ENCODE data around the gene TEX10.

The TEX10 gene

DNA sequence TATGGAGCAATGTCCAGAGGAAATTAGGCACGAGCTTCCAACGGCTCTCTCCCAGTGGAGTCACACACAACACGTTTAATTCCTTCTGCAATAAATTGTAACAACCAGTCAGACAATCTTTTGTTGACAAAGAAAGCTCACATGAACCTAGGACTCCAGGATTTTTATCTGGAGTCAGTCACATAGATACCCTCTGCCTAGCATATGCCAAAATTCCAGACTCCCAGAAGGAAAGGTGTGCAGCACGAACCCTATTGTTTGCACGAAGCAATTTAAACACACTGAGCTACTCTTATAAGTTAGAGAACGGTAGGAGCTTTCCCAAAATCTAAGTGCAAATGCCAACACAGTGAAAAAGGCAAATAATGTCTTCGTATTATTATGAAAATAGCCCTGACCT, 67.1 kb downstream of the TEX10 start:
- H3K27ac ChIP-seq (ENCODE audit: low read depth, low read length): no peak overlapping the region
- H3K36me3 ChIP-seq (ENCODE audit: control insufficient read depth, insufficient read depth, low read length): peaks cover 4% of the 10 kb centered on the region; the same call in 1 of the 2 replicates
- H3K9me3 ChIP-seq (ENCODE audit: control insufficient read depth, insufficient read depth, low read length): no peaks in the 10 kb centered on the region

DNA sequence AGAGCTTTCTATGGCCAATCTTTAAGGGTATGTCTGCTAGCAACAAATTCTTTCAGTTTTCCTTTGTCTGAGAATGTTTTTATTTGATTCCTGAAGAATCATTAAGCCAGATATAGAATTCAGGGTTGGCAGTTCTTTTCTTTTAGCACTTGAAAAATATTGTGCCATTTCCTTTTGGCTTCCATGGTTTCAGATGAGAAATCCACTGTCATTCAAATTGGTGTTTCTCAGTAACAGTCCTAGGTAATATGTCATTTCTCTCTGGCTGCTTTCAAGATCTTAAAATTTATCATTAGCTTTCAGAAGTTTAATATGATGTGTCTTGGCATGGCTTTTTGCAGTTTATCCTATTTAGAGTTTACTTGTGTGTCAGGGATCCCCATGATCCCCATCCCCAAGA, 67.7 kb downstream of the TEX10 start:
- H3K27ac ChIP-seq (ENCODE audit: low read depth, low read length): no peak overlapping the region
- no peak overlapping the region for H3K9ac ChIP-seq (ENCODE audit: low read depth, low read length)
- no peaks in the 10 kb centered on the region for H3K9me3 ChIP-seq (ENCODE audit: control insufficient read depth, insufficient read depth, low read length)
- H3K4me3 ChIP-seq (ENCODE audit: low read depth, low read length): no peak overlapping the region
- H3K27me3 ChIP-seq (ENCODE audit: control insufficient read depth, insufficient read depth, low read length): no peaks in the 10 kb centered on the region
- H3K4me1 ChIP-seq (ENCODE audit: control insufficient read depth, insufficient read depth, low read length): peaks cover 5% of the 10 kb centered on the region; the same call in 1 of the 2 replicates
- H3K36me3 ChIP-seq (ENCODE audit: control insufficient read depth, insufficient read depth, low read length): peaks cover 4% of the 10 kb centered on the region; the same call in 1 of the 2 replicates

More for the DNA sequence above, 67.1 kb downstream of the TEX10 start:
- no peaks in the 10 kb centered on the region for H3K27me3 ChIP-seq (ENCODE audit: control insufficient read depth, insufficient read depth, low read length)
- H3K4me3 ChIP-seq (ENCODE audit: low read depth, low read length): no peak overlapping the region
- H3K9ac ChIP-seq (ENCODE audit: low read depth, low read length): no peak overlapping the region
- peaks cover 5% of the 10 kb centered on the region; the same call in 1 of the 2 replicates for H3K4me1 ChIP-seq (ENCODE audit: control insufficient read depth, insufficient read depth, low read length)

DNA sequence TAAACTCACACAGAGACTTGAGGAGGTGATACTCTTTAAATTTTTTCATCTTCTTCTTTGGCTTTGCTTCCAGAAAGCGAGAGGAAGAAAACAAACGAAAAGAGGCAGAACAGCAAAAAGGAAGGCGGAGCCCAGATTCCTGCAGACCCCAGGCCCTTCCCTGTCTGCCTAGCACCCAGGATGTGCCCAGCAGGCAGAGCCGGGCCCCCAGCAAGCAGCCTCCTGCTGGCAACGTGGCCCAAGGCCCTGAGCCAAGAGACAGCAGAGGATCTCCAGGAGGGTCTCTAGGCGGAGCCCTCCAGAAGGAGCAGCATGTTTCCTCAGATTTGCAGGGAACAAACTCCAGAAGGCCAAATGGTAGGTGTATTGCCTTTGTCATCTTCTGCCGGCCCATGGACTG, 68.5 kb downstream of the TEX10 start:
- Histone ChIP-seq H3K4me1 (ENCODE audit: control insufficient read depth, insufficient read depth, low read length) (peaks cover 5% of the 10 kb centered on the region; the same call in 1 of the 2 replicates), H3K4me3 (ENCODE audit: low read depth, low read length) (no peak overlapping the region), H3K27ac (ENCODE audit: low read depth, low read length) (no peak overlapping the region), H3K27me3 (ENCODE audit: control insufficient read depth, insufficient read depth, low read length) (no peaks in the 10 kb centered on the region), H3K9ac (ENCODE audit: low read depth, low read length) (no peak overlapping the region), H3K36me3 (ENCODE audit: control insufficient read depth, insufficient read depth, low read length) (peaks cover 4% of the 10 kb centered on the region; the same call in 1 of the 2 replicates), H3K9me3 (ENCODE audit: control insufficient read depth, insufficient read depth, low read length) (no peaks in the 10 kb centered on the region)

DNA sequence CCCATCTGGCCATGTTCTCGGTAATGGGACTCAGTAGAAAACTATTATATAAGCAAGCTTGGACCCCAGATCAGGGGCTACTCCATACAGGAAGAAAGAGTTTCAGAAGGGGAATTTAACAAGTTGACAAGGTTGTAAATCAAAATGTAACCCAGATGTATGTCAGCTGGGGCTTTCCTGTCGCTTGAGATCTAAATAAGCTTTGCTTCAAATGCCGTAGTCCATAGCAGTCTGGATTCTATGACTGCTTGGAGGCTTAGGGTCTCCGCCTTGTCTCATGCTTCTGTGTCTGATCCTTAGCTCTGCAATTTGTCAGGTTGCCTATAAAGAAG, 70.4 kb downstream of the TEX10 start:
- H3K4me3 ChIP-seq (ENCODE audit: low read depth, low read length): no peak overlapping the region
- H3K36me3 ChIP-seq (ENCODE audit: control insufficient read depth, insufficient read depth, low read length): peaks cover 4% of the 10 kb centered on the region; the same call in 1 of the 2 replicates
- no peak overlapping the region for H3K27ac ChIP-seq (ENCODE audit: low read depth, low read length)
- no peaks in the 10 kb centered on the region for H3K27me3 ChIP-seq (ENCODE audit: control insufficient read depth, insufficient read depth, low read length)
- peaks cover 5% of the 10 kb centered on the region; the same call in 1 of the 2 replicates for H3K4me1 ChIP-seq (ENCODE audit: control insufficient read depth, insufficient read depth, low read length)
- H3K9me3 ChIP-seq (ENCODE audit: control insufficient read depth, insufficient read depth, low read length): no peaks in the 10 kb centered on the region
- no peak overlapping the region for H3K9ac ChIP-seq (ENCODE audit: low read depth, low read length)

DNA sequence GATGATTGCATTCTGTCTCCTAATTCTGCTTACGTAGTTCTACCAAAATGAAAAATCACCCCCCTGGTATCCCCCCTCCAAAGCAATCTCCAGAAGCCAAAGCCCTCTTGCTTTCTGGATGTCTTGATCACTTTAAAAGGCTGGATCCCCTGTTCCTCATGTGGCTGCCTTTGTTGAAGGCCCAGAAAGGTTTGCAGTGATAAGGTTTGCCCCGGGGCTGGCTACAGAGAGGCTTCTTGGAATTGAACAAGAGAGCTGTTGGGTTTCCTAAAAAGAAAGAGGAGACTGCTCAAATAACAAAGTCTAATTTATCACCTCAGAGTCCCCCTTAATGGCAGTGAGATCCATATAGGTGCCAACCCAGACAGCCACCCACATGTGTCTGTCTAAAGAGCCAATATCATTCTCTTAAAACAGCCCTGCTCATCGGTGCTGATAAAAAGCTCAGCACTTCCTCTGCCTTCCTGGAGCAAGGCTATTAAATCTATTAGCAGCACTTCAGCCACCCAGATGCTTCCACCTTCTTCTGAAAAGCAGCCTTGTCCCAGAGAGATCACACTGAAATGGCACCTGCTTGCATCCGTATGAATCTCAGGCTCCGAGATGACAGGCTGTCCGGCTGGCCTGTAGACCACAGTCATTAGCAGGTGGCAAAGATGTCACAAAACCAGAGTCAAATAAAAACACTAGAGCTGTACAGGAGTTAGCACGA, 70.9 kb downstream of the TEX10 start:
- Histone ChIP-seq H3K9me3 (ENCODE audit: control insufficient read depth, insufficient read depth, low read length) (no peaks in the 10 kb centered on the region), H3K9ac (ENCODE audit: low read depth, low read length) (no peak overlapping the region), H3K4me3 (ENCODE audit: low read depth, low read length) (no peak overlapping the region), H3K36me3 (ENCODE audit: control insufficient read depth, insufficient read depth, low read length) (peaks cover 4% of the 10 kb centered on the region; the same call in 1 of the 2 replicates), H3K4me1 (ENCODE audit: control insufficient read depth, insufficient read depth, low read length) (peaks cover 5% of the 10 kb centered on the region; the same call in 1 of the 2 replicates), H3K27ac (ENCODE audit: low read depth, low read length) (no peak overlapping the region), H3K27me3 (ENCODE audit: control insufficient read depth, insufficient read depth, low read length) (no peaks in the 10 kb centered on the region)

DNA sequence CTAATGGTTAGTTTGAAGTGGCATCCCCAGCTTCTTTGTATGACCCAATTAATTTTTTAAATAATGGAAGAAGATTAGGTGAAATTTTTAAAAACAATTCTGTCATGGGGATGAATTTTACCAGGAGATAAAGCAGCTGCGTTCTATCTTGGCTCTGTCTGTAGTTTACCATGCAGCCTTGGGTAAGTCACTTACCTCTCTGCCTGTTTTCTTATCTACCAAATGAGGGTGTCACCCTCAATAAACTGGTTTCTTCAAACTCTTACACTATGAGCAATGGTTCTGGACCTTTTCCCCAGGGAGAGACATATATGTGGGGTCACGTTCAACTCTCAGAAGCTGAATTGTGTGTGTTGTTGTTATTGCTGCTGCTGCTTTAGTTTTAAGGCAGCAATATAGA, 71.7 kb downstream of the TEX10 start:
- Histone ChIP-seq H3K27me3 (ENCODE audit: control insufficient read depth, insufficient read depth, low read length) (no peaks in the 10 kb centered on the region), H3K9ac (ENCODE audit: low read depth, low read length) (no peak overlapping the region), H3K27ac (ENCODE audit: low read depth, low read length) (no peak overlapping the region), H3K4me1 (ENCODE audit: control insufficient read depth, insufficient read depth, low read length) (peaks cover 5% of the 10 kb centered on the region; the same call in 1 of the 2 replicates), H3K36me3 (ENCODE audit: control insufficient read depth, insufficient read depth, low read length) (peaks cover 4% of the 10 kb centered on the region; the same call in 1 of the 2 replicates), H3K9me3 (ENCODE audit: control insufficient read depth, insufficient read depth, low read length) (no peaks in the 10 kb centered on the region), H3K4me3 (ENCODE audit: low read depth, low read length) (no peak overlapping the region)

DNA sequence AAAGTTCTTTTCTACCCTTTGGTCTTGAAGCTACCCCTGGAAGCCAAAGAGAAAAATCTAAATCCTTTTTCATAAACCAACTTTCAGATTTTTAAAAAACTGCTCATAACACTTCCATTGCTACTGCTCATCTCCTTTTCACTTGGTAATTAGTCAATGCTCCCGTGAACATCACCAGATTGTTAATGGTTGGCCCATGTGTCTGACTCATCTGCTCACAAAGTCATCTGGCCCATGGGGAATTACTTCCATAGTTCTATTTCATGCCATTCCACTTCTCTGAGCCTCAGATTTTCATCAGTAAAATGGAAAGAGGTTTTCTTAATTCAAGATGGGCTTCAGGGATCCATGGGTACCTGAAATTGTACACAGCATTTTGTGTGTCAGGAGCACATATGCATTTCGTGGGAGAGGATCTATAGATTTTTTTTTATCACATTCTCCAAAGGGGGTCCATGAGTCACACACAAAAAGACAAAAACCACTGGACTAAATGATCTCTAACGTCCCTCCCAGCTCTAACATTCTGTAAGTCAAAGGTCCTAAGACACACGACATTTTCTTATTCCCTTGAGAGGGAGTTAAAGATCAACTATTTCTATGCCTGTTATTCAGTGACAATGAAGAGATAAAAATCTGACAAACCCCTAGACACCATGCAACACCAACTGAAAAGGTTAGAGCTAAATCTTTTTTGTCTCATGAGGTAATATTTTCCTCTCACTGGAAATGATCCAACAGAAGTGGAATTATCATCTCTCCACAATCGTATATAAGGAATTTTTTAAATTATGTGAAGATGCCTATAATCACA, 75.4 kb downstream of the TEX10 start:
- Histone ChIP-seq H3K9me3 (ENCODE audit: control insufficient read depth, insufficient read depth, low read length) (no peaks in the 10 kb centered on the region), H3K36me3 (ENCODE audit: control insufficient read depth, insufficient read depth, low read length) (no peaks in the 10 kb centered on the region), H3K4me1 (ENCODE audit: control insufficient read depth, insufficient read depth, low read length) (no peaks in the 10 kb centered on the region), H3K4me3 (ENCODE audit: low read depth, low read length) (no peak overlapping the region), H3K27me3 (ENCODE audit: control insufficient read depth, insufficient read depth, low read length) (no peaks in the 10 kb centered on the region), H3K27ac (ENCODE audit: low read depth, low read length) (no peak overlapping the region), H3K9ac (ENCODE audit: low read depth, low read length) (no peak overlapping the region)

DNA sequence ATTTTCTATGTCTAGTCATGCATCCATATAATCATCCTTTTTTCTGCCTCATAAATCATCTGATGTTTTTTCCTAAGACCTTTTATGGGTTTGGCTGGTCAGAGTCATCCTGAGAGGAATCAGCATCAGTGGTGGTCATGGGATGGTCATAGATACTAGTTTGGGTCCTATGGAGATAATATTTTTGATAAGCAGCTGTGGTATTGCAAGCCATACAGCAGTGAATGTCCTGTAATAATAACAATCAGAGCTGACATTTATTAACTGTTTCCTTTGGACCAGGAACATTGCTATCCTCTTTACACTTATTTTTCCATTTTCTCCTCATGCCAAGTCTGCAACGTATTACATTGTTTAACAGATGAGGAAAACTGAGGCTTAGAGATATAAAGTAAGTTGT, 83.1 kb downstream of the TEX10 start:
- H3K27me3 ChIP-seq (ENCODE audit: control insufficient read depth, insufficient read depth, low read length): no peaks in the 10 kb centered on the region
- H3K9me3 ChIP-seq (ENCODE audit: control insufficient read depth, insufficient read depth, low read length): no peaks in the 10 kb centered on the region
- peaks cover 13% of the 10 kb centered on the region for H3K4me1 ChIP-seq (ENCODE audit: control insufficient read depth, insufficient read depth, low read length)
- no peak overlapping the region for H3K27ac ChIP-seq (ENCODE audit: low read depth, low read length)
- no peak overlapping the region for H3K9ac ChIP-seq (ENCODE audit: low read depth, low read length)
- no peak overlapping the region for H3K4me3 ChIP-seq (ENCODE audit: low read depth, low read length)
- no peaks in the 10 kb centered on the region for H3K36me3 ChIP-seq (ENCODE audit: control insufficient read depth, insufficient read depth, low read length)

DNA sequence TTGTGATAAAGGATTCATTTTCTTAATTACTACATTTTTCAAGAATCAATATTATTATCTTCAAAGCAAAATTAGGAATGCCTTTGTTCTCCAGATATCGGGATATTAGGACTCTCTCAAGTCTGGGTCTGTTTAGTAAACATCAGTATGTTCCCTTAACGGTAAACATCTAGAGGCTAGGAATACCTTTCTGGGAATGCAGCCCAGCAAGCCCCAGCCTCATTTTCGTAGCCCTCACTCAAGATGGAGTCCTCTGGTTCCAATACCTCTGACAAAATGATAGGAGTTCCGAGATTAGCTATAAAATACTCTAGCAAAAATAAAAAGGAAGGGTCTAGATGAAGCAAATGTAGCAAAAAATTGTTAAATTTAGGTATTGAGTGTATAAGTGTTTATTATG, 84.5 kb downstream of the TEX10 start:
- Histone ChIP-seq H3K9ac (ENCODE audit: low read depth, low read length) (no peak overlapping the region), H3K9me3 (ENCODE audit: control insufficient read depth, insufficient read depth, low read length) (no peaks in the 10 kb centered on the region), H3K36me3 (ENCODE audit: control insufficient read depth, insufficient read depth, low read length) (no peaks in the 10 kb centered on the region), H3K4me1 (ENCODE audit: control insufficient read depth, insufficient read depth, low read length) (peaks cover 13% of the 10 kb centered on the region), H3K27ac (ENCODE audit: low read depth, low read length) (no peak overlapping the region), H3K4me3 (ENCODE audit: low read depth, low read length) (no peak overlapping the region), H3K27me3 (ENCODE audit: control insufficient read depth, insufficient read depth, low read length) (no peaks in the 10 kb centered on the region)

DNA sequence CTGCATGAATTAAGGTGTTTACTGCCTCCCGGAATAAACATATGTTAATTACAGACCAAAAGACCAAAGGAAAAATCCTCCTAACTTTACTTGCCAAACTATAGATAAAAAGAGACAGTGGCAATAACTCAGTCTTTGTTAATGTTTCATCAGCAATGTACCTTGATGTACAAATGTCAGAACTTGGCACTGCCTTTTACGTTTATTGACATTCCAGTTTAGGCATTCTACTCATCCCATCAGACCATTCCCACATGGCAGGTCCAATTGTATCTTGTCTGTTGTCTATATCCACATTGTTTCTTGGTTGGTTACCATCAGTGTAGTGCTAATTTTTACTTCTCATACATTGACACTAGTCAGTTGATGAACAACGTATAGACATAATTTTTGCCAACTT, 85.5 kb downstream of the TEX10 start:
- Histone ChIP-seq H3K4me1 (ENCODE audit: control insufficient read depth, insufficient read depth, low read length) (peaks cover 13% of the 10 kb centered on the region), H3K36me3 (ENCODE audit: control insufficient read depth, insufficient read depth, low read length) (no peaks in the 10 kb centered on the region), H3K4me3 (ENCODE audit: low read depth, low read length) (no peak overlapping the region), H3K9me3 (ENCODE audit: control insufficient read depth, insufficient read depth, low read length) (no peaks in the 10 kb centered on the region), H3K27ac (ENCODE audit: low read depth, low read length) (no peak overlapping the region), H3K9ac (ENCODE audit: low read depth, low read length) (no peak overlapping the region), H3K27me3 (ENCODE audit: control insufficient read depth, insufficient read depth, low read length) (no peaks in the 10 kb centered on the region)
